ENCODE data around the gene FAH.

- TF ChIP-seq POU6F1 (CRISPR knock-in tag; IDR thresholded peaks at IDR 0.05; ENCODE audit: borderline replicate concordance, low read depth) (no peak), ZFP3 (CRISPR knock-in tag; IDR thresholded peaks at IDR 0.05) (no peak), ESRRG (CRISPR knock-in tag; IDR thresholded peaks at IDR 0.05) (no peak), ZC3H10 (CRISPR knock-in tag; IDR thresholded peaks at IDR 0.05) (no peak), CSDC2 (CRISPR knock-in tag; IDR thresholded peaks at IDR 0.05) (no peak), ZNF565 (CRISPR knock-in tag; conservative IDR thresholded peaks at IDR 0.05; ENCODE audit: low read depth) (no peak), PATZ1 (CRISPR knock-in tag; IDR thresholded peaks at IDR 0.05; ENCODE audit: borderline replicate concordance) (no peak), ISL1 (CRISPR knock-in tag; IDR thresholded peaks at IDR 0.05) (no peak), ARNTL (CRISPR knock-in tag; IDR thresholded peaks at IDR 0.05; ENCODE audit: borderline replicate concordance, low read depth) (no peak), GLIS3 (CRISPR knock-in tag; IDR thresholded peaks at IDR 0.05) (no peak), SNAI2 (CRISPR knock-in tag; IDR thresholded peaks at IDR 0.05) (no peak), ZFP30 (CRISPR knock-in tag; IDR thresholded peaks at IDR 0.05) (no peak), ZNF70 (CRISPR knock-in tag; IDR thresholded peaks at IDR 0.05) (no peak)
- TF ChIP-seq, protein P1, sequence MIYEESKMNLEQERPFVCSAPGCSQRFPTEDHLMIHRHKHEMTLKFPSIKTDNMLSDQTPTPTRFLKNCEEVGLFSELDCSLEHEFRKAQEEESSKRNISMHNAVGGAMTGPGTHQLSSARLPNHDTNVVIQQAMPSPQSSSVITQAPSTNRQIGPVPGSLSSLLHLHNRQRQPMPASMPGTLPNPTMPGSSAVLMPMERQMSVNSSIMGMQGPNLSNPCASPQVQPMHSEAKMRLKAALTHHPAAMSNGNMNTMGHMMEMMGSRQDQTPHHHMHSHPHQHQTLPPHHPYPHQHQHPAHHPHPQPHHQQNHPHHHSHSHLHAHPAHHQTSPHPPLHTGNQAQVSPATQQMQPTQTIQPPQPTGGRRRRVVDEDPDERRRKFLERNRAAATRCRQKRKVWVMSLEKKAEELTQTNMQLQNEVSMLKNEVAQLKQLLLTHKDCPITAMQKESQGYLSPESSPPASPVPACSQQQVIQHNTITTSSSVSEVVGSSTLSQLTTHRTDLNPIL (CRISPR knock-in tag; IDR thresholded peaks at IDR 0.05; ENCODE audit: low read depth) = no peak
Measured at GRCh38 chr15:80152180-80152895, 461 bp upstream of the FAH start.
